ENCODE measurements around the gene COL20A1. TPM values are rescaled to one million over a fixed set of nuclear protein-coding genes. Genes with fewer than 3 reads are reported as not detected.

COL20A1 gene
- total and polyA plus RNA-seq, 2 of the 13 experiments (the other 11 are each of a cell fraction or from before 2014, with no cell fraction given) = not detected

DNA sequence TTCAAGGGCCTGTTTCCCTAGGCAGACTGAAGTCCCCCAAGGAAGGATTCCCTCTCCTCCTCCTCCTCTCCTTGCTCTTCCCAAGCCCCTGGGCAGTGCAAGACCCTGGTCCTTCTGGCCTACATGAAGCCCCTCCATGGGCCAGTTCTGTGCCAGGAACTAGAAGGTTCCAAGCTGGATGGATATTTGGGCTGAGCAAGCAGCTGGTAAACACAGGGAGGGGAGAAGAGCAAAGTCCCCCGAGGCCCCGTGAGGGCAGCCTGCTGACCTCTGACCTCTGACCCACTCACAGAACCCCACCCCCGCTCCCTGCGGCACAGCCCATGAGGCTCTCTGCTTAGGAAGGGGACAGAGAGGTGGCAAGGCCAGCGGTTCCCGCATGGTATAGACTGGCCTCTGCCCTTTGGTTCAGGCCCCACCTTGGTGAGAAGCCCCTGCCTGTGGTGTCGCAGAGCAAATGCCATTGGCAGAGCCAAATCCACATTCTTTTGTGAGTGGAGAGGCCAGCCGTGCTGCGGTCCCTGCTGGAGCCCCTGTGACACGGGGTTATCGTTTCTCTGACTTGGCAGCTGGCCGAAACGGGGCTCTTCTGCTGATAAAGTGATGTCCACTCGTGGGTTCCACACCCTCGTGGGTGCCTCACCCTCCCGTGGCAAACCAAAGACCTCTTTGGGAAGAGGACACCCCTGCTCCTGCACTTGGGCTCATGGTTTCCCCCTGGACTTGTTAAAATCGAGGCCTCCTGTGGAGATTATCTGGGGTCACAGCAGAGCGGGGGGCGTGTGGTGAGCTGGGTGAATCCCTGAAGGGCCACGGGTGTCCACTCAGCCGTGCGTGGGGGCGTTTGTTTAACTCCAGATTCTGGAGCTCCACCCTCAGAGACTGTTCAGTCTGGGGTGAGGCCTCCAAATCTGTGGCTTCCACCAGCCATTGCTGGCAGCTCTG, 70.3 kb downstream of the COL20A1 start (continued):
- TF ChIP-seq ZNF20 (CRISPR knock-in tag; IDR thresholded peaks at IDR 0.05) = no peak
- peak; percentile 91; the same call in 1 of the 2 replicates for TF ChIP-seq THRA (CRISPR knock-in tag; IDR thresholded peaks at IDR 0.05; ENCODE audit: borderline replicate concordance)
- TF ChIP-seq ZNF225 (CRISPR knock-in tag; IDR thresholded peaks at IDR 0.05) = peak; percentile 62; the same call in 1 of the 2 replicates
- TF ChIP-seq IRF2 (CRISPR knock-in tag; IDR thresholded peaks at IDR 0.05) = no peak
- TF ChIP-seq ZKSCAN1 (IDR thresholded peaks at IDR 0.05; ENCODE audit: low read length) = no peak
- TF ChIP-seq ZMAT3 (CRISPR knock-in tag; conservative IDR thresholded peaks at IDR 0.05) = peak; percentile 76; the same call in 1 of the 2 replicates
- no peak for TF ChIP-seq ZNF530 (CRISPR knock-in tag; IDR thresholded peaks at IDR 0.05; ENCODE audit: low read depth)
- TF ChIP-seq ZNF17 (CRISPR knock-in tag; IDR thresholded peaks at IDR 0.05) = no peak
- no peak for TF ChIP-seq ARID2 (CRISPR knock-in tag; IDR thresholded peaks at IDR 0.05; ENCODE audit: borderline replicate concordance)
- TF ChIP-seq, protein P1, sequence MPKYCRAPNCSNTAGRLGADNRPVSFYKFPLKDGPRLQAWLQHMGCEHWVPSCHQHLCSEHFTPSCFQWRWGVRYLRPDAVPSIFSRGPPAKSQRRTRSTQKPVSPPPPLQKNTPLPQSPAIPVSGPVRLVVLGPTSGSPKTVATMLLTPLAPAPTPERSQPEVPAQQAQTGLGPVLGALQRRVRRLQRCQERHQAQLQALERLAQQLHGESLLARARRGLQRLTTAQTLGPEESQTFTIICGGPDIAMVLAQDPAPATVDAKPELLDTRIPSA (CRISPR knock-in tag; IDR thresholded peaks at IDR 0.05; ENCODE audit: borderline replicate concordance) = no peak
- no peak for TF ChIP-seq GATAD1 (CRISPR knock-in tag; IDR thresholded peaks at IDR 0.05)
- no peak for TF ChIP-seq MZF1 (CRISPR knock-in tag; IDR thresholded peaks at IDR 0.05; ENCODE audit: borderline replicate concordance)
- TF ChIP-seq, protein P2, sequence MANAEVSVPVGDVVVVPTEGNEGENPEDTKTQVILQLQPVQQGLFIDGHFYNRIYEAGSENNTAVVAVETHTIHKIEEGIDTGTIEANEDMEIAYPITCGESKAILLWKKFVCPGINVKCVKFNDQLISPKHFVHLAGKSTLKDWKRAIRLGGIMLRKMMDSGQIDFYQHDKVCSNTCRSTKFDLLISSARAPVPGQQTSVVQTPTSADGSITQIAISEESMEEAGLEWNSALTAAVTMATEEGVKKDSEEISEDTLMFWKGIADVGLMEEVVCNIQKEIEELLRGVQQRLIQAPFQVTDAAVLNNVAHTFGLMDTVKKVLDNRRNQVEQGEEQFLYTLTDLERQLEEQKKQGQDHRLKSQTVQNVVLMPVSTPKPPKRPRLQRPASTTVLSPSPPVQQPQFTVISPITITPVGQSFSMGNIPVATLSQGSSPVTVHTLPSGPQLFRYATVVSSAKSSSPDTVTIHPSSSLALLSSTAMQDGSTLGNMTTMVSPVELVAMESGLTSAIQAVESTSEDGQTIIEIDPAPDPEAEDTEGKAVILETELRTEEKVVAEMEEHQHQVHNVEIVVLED (CRISPR knock-in tag; IDR thresholded peaks at IDR 0.05; ENCODE audit: borderline replicate concordance) = peak; percentile 39; the same call in 1 of the 2 replicates
- TF ChIP-seq, protein P3, sequence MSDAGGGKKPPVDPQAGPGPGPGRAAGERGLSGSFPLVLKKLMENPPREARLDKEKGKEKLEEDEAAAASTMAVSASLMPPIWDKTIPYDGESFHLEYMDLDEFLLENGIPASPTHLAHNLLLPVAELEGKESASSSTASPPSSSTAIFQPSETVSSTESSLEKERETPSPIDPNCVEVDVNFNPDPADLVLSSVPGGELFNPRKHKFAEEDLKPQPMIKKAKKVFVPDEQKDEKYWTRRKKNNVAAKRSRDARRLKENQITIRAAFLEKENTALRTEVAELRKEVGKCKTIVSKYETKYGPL (CRISPR knock-in tag; IDR thresholded peaks at IDR 0.05) = no peak
- TF ChIP-seq HNF1A (IDR thresholded peaks at IDR 0.05; ENCODE audit: low read depth) = 0 out of 2 replicates have a peak, but pooled peaks have one; percentile 7
- TF ChIP-seq HNF1A (CRISPR knock-in tag; IDR thresholded peaks at IDR 0.05; ENCODE audit: borderline replicate concordance) = no peak
- no peak for TF ChIP-seq PHB2 (IDR thresholded peaks at IDR 0.05; ENCODE audit: partially characterized antibody)
- TF ChIP-seq BRD4 (CRISPR knock-in tag; IDR thresholded peaks at IDR 0.05) = 0 out of 2 replicates have a peak, but pooled peaks have one; percentile 41
- 0 out of 2 replicates have a peak, but pooled peaks have one; percentile 18 for TF ChIP-seq ZNF460 (CRISPR knock-in tag; IDR thresholded peaks at IDR 0.05; ENCODE audit: borderline replicate concordance)
- no peak; the same call in 1 of the 2 replicates for TF ChIP-seq DNMT1 (CRISPR knock-in tag; IDR thresholded peaks at IDR 0.05)
